Chondrocyte (in vitro differentiated cells): ENCODE results near the gene ARHGEF37. TPM values are rescaled to one million over a fixed set of nuclear protein-coding genes. Genes with fewer than 3 reads are reported as not detected.
"Not testable (repeated sequence)": the region's sequence is repeated elsewhere in the genome, so short reads cannot be mapped to it uniquely, and the experiment has no call there.

Experiments used
- DNase-seq: peaks from one replicate; pipeline ENCODE4 v3.0.0; 2021; ENCODE audit warnings: mixed read lengths, low spot score
- H3K27ac Mint-ChIP-seq: one replicate; pipeline ENCODE4 v1.8.0; 2021; ENCODE audit warnings: mild to moderate bottlenecking, moderate library complexity, mixed read lengths; ENCODE audit not compliant: unreplicated experiment
- H3K27me3 Mint-ChIP-seq: 2 replicates; pipeline ENCODE4 v1.8.0; 2021; ENCODE audit warnings: low read depth, mixed read lengths
- H3K36me3 Mint-ChIP-seq: 2 replicates; pipeline ENCODE4 v1.8.0; 2021; ENCODE audit warnings: low read depth, mixed read lengths
- H3K4me1 Mint-ChIP-seq: 2 replicates; pipeline ENCODE4 v1.8.0; 2021; ENCODE audit warnings: low read depth, mild to moderate bottlenecking, mixed read lengths
- H3K4me3 Mint-ChIP-seq: one replicate; pipeline ENCODE4 v1.8.0; 2021; ENCODE audit warnings: mild to moderate bottlenecking, moderate library complexity, mixed read lengths; ENCODE audit not compliant: unreplicated experiment
- H3K9me3 Mint-ChIP-seq: 2 replicates; pipeline ENCODE4 v1.8.0; 2021; ENCODE audit warnings: low read depth, mixed read lengths
- total RNA-seq: library from RNA; stranded (reverse); gene quantifications from 3 replicates; pipeline ENCODE4 v1.2.1, GENCODE V29; 2021
- TF ChIP-seq, protein P1 (sequence below): fragments of 200-600 bp; sonication (generic); IDR thresholded peaks from 2 replicates; pipeline ENCODE4 v1.5.0; 2021; ENCODE audit warnings: antibody characterized with exemption, mild to moderate bottlenecking, moderate library complexity

Gene ARHGEF37
- total RNA-seq, 1 donor from 2014 or later = 6.0 TPM

DNA sequence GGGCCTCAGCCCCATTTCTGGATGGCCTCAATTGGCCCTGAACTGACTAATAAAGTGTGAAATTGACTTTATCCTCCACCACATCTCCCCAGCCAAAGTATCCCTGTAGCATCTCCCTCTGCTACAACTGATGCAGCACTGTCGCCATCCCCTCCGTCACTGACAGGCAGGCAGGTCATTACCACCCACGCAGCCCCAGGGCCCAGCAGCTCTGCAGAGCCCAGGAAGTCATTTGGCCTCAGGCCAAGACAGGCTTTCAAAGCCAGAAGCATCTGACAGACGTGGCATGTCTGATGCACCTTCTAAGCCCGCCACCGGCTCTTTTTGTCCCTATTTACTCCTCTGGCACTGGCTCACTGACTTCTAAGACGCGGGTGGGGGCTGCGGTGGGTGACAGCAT is 65.3 kb downstream of the ARHGEF37 start:
- TF ChIP-seq, protein P1, sequence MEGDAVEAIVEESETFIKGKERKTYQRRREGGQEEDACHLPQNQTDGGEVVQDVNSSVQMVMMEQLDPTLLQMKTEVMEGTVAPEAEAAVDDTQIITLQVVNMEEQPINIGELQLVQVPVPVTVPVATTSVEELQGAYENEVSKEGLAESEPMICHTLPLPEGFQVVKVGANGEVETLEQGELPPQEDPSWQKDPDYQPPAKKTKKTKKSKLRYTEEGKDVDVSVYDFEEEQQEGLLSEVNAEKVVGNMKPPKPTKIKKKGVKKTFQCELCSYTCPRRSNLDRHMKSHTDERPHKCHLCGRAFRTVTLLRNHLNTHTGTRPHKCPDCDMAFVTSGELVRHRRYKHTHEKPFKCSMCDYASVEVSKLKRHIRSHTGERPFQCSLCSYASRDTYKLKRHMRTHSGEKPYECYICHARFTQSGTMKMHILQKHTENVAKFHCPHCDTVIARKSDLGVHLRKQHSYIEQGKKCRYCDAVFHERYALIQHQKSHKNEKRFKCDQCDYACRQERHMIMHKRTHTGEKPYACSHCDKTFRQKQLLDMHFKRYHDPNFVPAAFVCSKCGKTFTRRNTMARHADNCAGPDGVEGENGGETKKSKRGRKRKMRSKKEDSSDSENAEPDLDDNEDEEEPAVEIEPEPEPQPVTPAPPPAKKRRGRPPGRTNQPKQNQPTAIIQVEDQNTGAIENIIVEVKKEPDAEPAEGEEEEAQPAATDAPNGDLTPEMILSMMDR = no peak
- Mint-ChIP-seq H3K36me3 (no peaks in the 10 kb centered on the region), H3K4me1 (no peaks in the 10 kb centered on the region), H3K27ac (no peak overlapping the region), H3K4me3 (no peak overlapping the region), H3K9me3 (no peaks in the 10 kb centered on the region), H3K27me3 (peaks cover 2% of the 10 kb centered on the region)
- no peak for DNase-seq

DNA sequence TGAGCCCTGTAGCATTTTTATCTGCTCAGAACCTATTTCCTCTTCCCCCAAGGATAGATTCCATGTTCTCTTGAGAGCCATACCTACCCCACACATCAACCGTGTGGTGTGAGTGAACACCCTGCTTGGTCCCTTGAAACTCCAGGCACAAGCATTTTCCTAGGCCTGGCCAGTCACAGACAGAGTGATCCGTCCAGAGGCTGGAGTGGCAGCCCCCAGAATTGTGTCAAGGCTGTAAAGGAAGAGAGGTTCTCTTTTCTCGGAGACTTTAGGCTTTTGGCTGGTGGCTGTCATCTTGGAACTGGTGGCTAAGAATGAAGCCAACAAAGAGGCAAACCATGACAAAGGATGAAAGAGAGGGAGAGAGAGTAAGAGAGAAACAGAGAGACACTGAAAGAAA is 66.0 kb downstream of the ARHGEF37 start:
- Mint-ChIP-seq H3K27me3 (peaks cover 2% of the 10 kb centered on the region), H3K4me3 (no peak overlapping the region), H3K9me3 (no peaks in the 10 kb centered on the region), H3K4me1 (no peaks in the 10 kb centered on the region), H3K27ac (no peak overlapping the region), H3K36me3 (no peaks in the 10 kb centered on the region)
- TF ChIP-seq, protein P1 = no peak
- no peak for DNase-seq

DNA sequence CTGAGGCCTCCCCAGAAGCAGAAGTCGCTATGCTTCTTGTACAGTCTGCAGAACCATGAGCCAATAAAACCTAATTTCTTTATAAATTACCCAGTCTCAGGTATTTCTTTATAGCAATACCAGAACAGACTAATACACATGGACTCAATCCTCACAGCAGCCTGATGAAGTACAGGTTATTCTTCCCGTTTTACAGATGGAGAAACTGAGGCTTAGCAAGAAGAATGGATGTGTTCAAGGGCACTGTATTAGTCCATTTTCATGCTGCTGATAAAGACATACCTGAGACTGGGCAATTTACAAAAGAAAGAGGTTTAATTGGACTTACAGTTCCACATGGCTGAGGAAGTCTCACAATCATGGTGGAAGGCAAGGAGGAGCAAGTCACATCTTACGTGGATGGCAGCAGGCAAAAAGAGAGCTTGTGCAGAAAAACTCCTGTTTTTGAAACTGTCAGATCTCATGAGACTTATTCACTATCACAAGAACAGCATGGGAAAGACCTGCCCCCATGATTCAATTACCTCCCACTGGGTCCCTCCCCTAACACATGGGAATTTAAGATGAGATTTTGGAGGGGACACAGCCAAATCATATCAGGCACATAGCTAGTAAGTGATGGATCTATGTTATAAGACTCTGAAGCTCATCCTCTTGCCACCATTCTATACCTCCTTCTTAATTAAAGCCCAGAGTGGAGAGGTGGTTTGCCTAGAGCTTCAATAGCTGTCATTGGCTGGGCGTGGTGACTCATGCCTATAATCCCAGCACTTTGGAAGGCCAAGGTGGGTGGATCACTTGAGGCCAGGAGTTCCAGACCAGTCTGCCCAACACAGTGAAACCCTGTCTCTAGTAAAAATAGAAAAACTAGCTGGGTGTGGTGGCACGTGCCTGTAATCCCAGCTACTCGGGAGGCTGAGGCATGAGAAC is 67.4 kb downstream of the ARHGEF37 start:
- H3K4me3 Mint-ChIP-seq, H3K4me1 Mint-ChIP-seq, H3K9me3 Mint-ChIP-seq, H3K36me3 Mint-ChIP-seq, H3K27me3 Mint-ChIP-seq, DNase-seq, H3K27ac Mint-ChIP-seq: not testable (repeated sequence)

DNA sequence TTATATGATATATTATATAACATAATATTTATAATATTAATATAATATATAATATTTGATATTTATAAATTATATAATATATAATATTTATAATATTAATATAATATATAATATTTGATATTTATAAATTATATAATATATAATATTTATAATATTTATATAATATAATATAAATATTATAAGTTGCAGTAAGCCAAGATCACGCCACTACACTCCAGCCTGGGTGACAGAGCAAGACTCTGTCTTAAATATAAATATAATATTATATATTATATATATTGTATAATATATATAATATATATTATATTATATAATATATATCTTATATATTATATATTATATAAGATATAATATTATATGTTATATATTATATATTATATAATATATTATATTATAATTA is 68.4 kb downstream of the ARHGEF37 start:
- not testable (repeated sequence) for H3K9me3 Mint-ChIP-seq

DNA sequence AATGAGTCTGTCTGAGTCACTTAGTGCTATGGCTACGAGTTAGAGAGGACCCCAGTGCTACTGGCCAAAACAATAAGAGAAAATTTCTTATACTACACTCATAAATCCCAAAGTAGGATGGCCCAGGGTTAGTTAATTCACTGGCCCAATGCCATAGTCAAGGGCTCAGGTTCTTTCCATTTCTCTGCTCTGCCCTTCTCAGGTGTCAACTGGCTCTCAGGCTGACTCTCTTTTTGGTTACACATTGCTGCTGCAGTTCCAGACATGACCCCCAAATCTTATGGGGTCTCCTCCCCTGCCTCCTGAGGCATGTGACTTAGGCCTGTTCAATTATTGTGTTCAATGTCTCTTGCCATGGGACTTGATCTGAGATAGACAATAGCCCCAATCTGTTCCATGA is 70.4 kb downstream of the ARHGEF37 start:
- Mint-ChIP-seq H3K4me3 (no peak overlapping the region), H3K27ac (no peak overlapping the region), H3K9me3 (peaks cover 2% of the 10 kb centered on the region), H3K36me3 (no peaks in the 10 kb centered on the region), H3K27me3 (no peaks in the 10 kb centered on the region), H3K4me1 (no peaks in the 10 kb centered on the region)
- DNase-seq = no peak
- TF ChIP-seq, protein P1 = no peak

More for the DNA sequence above, 68.4 kb downstream of the ARHGEF37 start:
- H3K36me3 Mint-ChIP-seq, H3K4me3 Mint-ChIP-seq, H3K4me1 Mint-ChIP-seq, DNase-seq, H3K27ac Mint-ChIP-seq, H3K27me3 Mint-ChIP-seq: not testable (repeated sequence)

DNA sequence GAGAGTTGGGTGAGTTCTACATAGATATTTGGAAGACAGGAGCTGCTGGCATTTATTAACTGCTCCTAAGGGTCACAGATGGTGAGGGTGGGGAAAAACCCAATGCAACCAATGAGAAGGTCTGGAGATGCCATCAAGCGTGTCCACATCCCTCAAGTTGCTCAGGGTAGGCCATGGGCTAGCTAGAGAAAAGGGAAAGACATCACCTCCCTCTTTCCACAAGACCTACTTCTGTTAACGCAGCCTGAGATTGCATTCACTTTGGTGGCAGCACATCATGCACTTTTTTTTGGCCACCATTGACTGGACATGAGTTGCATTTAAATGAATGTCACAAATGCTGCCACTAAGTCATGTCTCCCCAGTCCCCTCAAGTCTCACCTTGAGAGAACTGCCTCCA is 71.4 kb downstream of the ARHGEF37 start:
- Mint-ChIP-seq H3K9me3 (peaks cover 5% of the 10 kb centered on the region), H3K4me3 (no peak overlapping the region), H3K27me3 (peaks cover 4% of the 10 kb centered on the region), H3K4me1 (no peaks in the 10 kb centered on the region), H3K27ac (no peak overlapping the region), H3K36me3 (no peaks in the 10 kb centered on the region)
- no peak for DNase-seq
- TF ChIP-seq, protein P1 = no peak
